ENCODE data around the gene FER.

- TF ChIP-seq POLR2A (IDR thresholded peaks at IDR 0.05), result no peak
- TF ChIP-seq CTCF (IDR thresholded peaks at IDR 0.05), result no peak
- no peak for TF ChIP-seq EP300 (IDR thresholded peaks at IDR 0.05)
These were observed 53.6 kb downstream of the FER start for GRCh38 chr5:108801301-108801700.
